GM18951 (cell line): ENCODE results near the gene DRG2.

Experiments used
- POLR2A ChIP-seq: IDR thresholded peaks from 4 replicates; pipeline ENCODE4 v1.6.1; 2011; ENCODE audit warnings: mild to moderate bottlenecking; ENCODE audit not compliant: insufficient read length, insufficient read depth; ENCODE audit errors: extremely low read depth
- in situ Hi-C: fragments of 300-500 bp; cut with MboI; formaldehyde crosslinking; loops from one replicate; pipeline ENCODE4 v1.12.0; 2022; ENCODE audit warnings: low sequenced_read_pairs, mixed read lengths, inconsistent platforms; ENCODE audit not compliant: unreplicated experiment

The DRG2 gene

GRCh38 chr17:18136357-18136756 is 48.6 kb downstream of the DRG2 start:
- no peak for TF ChIP-seq POLR2A
- in situ Hi-C loops, result no loop called here

GRCh38 chr17:18138065-18138749 is 50.5 kb downstream of the DRG2 start:
- in situ Hi-C loops, result no loop called here
- no peak for TF ChIP-seq POLR2A

GRCh38 chr17:18139092-18139491 is 51.3 kb downstream of the DRG2 start:
- in situ Hi-C loops, result no loop called here
- TF ChIP-seq POLR2A, result no peak

GRCh38 chr17:18139498-18139897 is 51.8 kb downstream of the DRG2 start:
- in situ Hi-C loops, result no loop called here
- TF ChIP-seq POLR2A, result no peak

- in situ Hi-C loops, result no loop called here
- TF ChIP-seq POLR2A, result no peak
Measured at GRCh38 chr17:18139949-18140348, 52.2 kb downstream of the DRG2 start.

GRCh38 chr17:18140648-18141047 is 52.9 kb downstream of the DRG2 start:
- in situ Hi-C loops, result no loop called here
- no peak for TF ChIP-seq POLR2A

- in situ Hi-C loops, result no loop called here
- TF ChIP-seq POLR2A, result no peak
Measured at GRCh38 chr17:18141210-18141803, 53.6 kb downstream of the DRG2 start.

GRCh38 chr17:18142417-18142816 is 54.7 kb downstream of the DRG2 start:
- in situ Hi-C loops, result no loop called here
- TF ChIP-seq POLR2A, result no peak

- in situ Hi-C loops, result no loop called here
- TF ChIP-seq POLR2A, result no peak
Measured at GRCh38 chr17:18143044-18143936, 55.5 kb downstream of the DRG2 start.

- in situ Hi-C loops, result no loop called here
- TF ChIP-seq POLR2A, result no peak
Measured at GRCh38 chr17:18144261-18144660, 56.5 kb downstream of the DRG2 start.

- in situ Hi-C loops, result no loop called here
- TF ChIP-seq POLR2A, result no peak
Measured at GRCh38 chr17:18144855-18145254, 57.1 kb downstream of the DRG2 start.

- in situ Hi-C loops, result no loop called here
- no peak for TF ChIP-seq POLR2A
Measured at GRCh38 chr17:18145811-18146210, 58.1 kb downstream of the DRG2 start.

GRCh38 chr17:18146259-18146658 is 58.5 kb downstream of the DRG2 start:
- no peak for TF ChIP-seq POLR2A

GRCh38 chr17:18146980-18147379 is 59.2 kb downstream of the DRG2 start:
- TF ChIP-seq POLR2A, result no peak
- in situ Hi-C loops, result no loop called here

More at GRCh38 chr17:18146259-18146658, 58.5 kb downstream of the DRG2 start:
- in situ Hi-C loops, result no loop called here

GRCh38 chr17:18148586-18148985 is 60.8 kb downstream of the DRG2 start:
- TF ChIP-seq POLR2A, result no peak
- in situ Hi-C loops, result no loop called here
